Cardiac fibroblast (primary cell): ENCODE measurements around the gene VARS1.

Experiments used
- DNase-seq, 2 donors: peaks; one replicate each; pipeline versions ENCODE4 v3.0.0 to v3.0.0-alpha.2; 2010; ENCODE audit warnings: low read depth in 2 of 2
- H3K4me3 ChIP-seq, 2 donors: replicated peaks in 1 of 2; 1 replicate in 1 of 2; 2 replicates in 1 of 2; pipeline ENCODE4 v1.5.1; 2011; ENCODE audit warnings: low read depth in 2 of 2, low read length in 2 of 2, mild to moderate bottlenecking in 2 of 2, moderate library complexity in 1 of 2
- TF ChIP-seq, protein P1 (sequence below): IDR thresholded peaks from one replicate; pipeline ENCODE4 v1.5.1; 2011; ENCODE audit warnings: low read depth, mild to moderate bottlenecking, low read length, inconsistent platforms

Gene VARS1

DNA sequence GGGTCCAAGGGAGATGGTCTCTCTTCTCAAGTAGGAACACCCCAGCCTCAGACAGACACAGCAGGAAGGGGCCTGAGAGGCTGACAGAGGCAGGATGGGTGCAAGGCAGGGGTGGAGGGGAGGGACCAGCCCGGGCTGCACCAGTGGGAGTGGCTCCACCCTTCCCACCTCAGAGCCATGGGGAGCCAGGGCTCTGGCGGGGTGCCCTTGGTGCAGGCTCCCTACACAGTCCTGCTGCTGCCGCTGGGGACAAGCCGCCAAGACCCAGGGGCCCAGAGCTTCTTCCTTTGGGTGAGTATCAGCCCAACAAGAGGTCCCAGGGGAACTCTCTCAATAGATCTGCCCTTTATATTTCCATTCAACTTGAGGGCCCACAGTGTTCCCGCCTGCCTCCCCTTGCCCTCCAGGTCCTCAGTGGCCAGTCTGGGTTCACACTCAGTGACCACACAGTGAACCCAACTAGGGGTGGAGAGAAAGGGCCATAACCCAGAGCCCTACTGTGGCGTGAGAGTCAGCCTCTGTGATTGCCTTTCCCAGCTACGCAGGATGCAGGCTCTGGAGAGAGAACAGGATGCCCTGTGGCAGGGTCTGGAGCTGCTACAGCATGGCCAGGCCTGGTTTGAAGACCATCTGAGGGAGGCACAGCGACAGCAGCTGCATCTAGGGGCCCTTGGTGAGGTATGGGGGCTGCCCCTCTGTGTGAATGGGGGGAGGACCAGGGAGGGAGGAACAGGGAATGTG is 32.5 kb downstream of the VARS1 start:
- TF ChIP-seq, protein P1, sequence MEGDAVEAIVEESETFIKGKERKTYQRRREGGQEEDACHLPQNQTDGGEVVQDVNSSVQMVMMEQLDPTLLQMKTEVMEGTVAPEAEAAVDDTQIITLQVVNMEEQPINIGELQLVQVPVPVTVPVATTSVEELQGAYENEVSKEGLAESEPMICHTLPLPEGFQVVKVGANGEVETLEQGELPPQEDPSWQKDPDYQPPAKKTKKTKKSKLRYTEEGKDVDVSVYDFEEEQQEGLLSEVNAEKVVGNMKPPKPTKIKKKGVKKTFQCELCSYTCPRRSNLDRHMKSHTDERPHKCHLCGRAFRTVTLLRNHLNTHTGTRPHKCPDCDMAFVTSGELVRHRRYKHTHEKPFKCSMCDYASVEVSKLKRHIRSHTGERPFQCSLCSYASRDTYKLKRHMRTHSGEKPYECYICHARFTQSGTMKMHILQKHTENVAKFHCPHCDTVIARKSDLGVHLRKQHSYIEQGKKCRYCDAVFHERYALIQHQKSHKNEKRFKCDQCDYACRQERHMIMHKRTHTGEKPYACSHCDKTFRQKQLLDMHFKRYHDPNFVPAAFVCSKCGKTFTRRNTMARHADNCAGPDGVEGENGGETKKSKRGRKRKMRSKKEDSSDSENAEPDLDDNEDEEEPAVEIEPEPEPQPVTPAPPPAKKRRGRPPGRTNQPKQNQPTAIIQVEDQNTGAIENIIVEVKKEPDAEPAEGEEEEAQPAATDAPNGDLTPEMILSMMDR: no peak
- no peak overlapping the region for H3K4me3 ChIP-seq

DNA sequence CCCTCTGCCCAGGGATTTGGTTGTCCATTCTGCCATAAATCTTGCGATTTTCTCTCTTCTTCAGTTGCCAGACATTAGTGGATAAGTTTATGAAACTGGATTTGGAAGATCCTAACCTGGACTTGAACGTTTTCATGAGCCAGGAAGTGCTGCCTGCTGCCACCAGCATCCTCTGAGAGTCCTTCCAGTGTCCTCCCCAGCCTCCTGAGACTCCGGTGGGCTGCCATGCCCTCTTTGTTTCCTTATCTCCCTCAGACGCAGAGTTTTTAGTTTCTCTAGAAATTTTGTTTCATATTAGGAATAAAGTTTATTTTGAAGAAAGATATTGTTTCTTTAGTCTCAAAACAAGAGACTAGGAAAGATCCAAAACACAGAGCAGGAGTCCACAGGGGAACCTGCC is 33.2 kb downstream of the VARS1 start, which contains the start of gene SAPCD1:
SAPCD1 (plus strand) TSS at position 301 of the 400 bp plus-strand sequence. CDS start 399 bp downstream, outside the sequence.
- no peak within 1 kb of the TSS for H3K4me3 ChIP-seq
- no peak for DNase-seq
- TF ChIP-seq, protein P1: no peak

More for the DNA sequence above, 32.5 kb downstream of the VARS1 start:
- DNase-seq: no peak

DNA sequence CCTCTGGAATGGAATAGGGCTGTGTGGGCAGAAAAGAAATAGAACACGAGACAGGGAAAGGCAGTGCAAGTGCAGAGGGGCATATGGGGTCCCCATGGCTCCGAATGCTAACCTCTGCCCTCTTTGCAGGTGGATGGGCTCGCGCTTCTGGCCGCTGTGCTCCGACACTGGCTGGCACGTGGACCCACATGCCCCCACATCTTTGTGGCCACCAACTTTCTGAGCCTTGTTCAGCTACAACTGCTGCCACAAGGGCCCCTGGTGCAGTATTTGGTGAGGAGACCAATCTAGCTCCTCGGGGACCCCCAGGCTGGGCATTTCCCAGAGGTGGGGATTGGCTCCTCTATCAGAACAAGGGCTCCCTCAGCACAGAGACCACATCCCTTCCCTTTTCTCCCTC is 34.2 kb downstream of the VARS1 start:
- TF ChIP-seq, protein P1: no peak
- no peak overlapping the region for H3K4me3 ChIP-seq
- no peak for DNase-seq

DNA sequence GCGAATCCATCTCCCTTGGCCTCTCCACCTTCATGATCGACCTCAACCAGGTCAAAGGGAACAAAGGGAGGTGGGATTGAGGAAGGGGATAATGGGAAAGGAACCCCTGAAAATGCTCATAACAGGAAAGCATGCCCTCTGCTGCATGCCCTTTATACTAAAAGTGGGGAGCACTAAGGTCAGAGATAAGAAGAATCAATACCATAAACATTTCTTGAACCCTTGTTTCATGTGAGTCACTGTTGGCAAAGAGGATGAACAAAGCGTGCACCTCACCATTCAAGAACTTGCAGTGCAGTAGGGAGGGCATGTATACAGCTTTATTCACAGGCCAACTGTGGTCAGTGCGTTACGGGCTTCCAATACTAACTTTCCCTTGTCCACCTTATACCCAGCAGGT is 34.8 kb downstream of the VARS1 start:
- TF ChIP-seq, protein P1: no peak
- no peak for DNase-seq
- no peak overlapping the region for H3K4me3 ChIP-seq

DNA sequence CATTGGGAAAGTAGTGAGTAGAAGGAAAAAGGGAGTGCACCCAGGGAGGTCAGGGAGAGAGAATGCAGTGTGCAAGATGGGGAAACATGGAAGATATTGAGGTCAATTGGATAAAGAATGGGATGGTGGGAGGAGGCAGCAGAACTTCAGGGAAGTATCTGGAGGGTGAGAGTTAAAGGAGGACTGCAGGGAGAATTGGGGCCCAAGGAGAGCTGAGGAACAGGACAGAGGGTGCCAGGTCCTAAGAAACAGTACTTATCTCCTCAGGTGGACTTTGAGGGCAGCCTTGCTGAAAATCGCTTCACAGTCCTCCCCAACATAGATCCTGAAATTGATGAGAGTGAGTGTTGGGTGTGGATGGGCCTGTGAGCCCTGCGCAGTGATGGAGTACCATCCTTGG is 37.3 kb downstream of the VARS1 start:
- TF ChIP-seq, protein P1: no peak
- no peak for DNase-seq

DNA sequence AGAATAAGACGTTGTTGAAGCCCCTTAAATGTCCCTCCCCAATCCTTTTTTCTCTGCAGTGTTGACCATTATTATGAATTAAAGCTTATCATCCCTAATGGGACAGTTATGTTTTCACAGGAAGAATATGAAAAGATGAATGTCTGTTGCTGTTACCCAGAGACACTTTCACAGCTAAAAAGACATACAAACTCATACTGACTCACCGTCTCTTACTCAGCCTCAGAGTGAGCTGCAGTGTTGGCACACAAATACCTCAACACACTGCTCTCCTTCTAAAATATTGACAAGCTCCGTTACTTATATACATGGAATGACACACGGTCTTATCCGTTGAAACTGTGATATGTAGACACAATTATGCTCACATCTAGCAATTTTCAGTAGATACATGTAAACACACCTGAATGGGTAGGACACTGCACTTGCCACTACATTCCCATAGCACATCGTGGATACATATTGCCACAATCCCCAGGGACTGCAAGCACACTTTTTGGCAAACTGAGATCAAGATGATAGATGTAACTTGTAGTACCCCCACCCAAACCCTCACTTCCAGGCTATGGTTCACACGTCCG is 42.7 kb downstream of the VARS1 start:
- TF ChIP-seq, protein P1: no peak
- no peak overlapping the region for H3K4me3 ChIP-seq
- DNase-seq: peak; percentile 53 to 91

More for the DNA sequence above, 37.3 kb downstream of the VARS1 start:
- H3K4me3 ChIP-seq: no peak overlapping the region
